Measurements from ENCODE around the gene DLX2. TPM values are rescaled to one million over a fixed set of nuclear protein-coding genes. Genes with fewer than 3 reads are reported as not detected.

DLX2 gene
- total and polyA plus RNA-seq, 2 of the 13 experiments (the other 11 are each of a cell fraction or from before 2014, with no cell fraction given), result 0.07 to 0.15 TPM

DNA sequence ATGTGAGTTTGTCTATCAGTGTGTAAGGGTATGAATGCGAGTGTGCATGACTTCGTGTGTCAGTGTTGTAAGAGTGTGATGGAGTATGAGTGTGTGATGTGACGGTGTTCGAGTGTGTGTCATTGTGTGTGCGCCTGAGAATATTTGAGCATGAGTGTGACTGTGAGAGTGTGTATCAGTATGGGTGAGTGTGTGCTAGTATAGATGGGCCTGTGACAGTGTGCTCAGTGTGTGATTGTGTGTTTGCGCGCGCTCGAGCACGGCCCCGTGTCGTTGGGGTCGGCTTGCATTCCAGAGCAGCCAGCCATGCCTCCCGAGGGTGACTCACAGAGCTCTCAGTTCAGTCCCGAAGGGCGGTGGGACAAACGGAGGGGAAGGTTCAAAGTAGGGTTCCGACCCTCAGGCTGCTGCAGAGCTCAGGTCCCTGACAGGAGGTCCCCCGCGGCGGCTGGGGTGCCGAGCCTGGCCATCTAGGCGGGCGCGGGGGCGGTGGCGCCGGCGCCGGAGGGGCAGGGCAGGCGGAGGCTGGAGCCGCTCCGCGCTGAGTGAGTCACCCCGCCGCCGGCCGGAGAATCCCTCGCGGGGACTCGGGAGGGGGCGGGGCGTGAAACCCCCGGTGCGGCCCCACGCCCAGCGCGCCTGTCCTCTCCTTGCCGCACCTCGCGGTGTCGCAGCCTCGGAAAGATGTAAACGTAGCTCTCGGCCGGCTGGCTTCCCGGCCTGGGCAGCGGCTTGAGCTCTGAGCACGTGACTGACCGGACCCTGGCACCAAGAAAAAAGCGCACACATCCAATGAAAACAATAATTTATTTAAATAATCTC is 3.8 kb downstream of the DLX2 start (continued):
- TF ChIP-seq, protein P1, sequence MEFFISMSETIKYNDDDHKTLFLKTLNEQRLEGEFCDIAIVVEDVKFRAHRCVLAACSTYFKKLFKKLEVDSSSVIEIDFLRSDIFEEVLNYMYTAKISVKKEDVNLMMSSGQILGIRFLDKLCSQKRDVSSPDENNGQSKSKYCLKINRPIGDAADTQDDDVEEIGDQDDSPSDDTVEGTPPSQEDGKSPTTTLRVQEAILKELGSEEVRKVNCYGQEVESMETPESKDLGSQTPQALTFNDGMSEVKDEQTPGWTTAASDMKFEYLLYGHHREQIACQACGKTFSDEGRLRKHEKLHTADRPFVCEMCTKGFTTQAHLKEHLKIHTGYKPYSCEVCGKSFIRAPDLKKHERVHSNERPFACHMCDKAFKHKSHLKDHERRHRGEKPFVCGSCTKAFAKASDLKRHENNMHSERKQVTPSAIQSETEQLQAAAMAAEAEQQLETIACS (CRISPR knock-in tag; IDR thresholded peaks at IDR 0.05), result peak; percentile 85
- TF ChIP-seq CBFB (CRISPR knock-in tag; IDR thresholded peaks at IDR 0.05) (0 out of 2 replicates have a peak, but pooled peaks have one; percentile 17), HOXA3 (CRISPR knock-in tag; IDR thresholded peaks at IDR 0.05) (peak; percentile 61), PPARG (CRISPR knock-in tag; conservative IDR thresholded peaks at IDR 0.05) (peak; percentile 36; the same call in 1 of the 2 replicates), ZNF343 (CRISPR knock-in tag; IDR thresholded peaks at IDR 0.05) (no peak), ZNF660 (CRISPR knock-in tag; IDR thresholded peaks at IDR 0.05; ENCODE audit: borderline replicate concordance, low read depth) (no peak), ZNF790 (CRISPR knock-in tag; IDR thresholded peaks at IDR 0.05; ENCODE audit: borderline replicate concordance) (no peak), DPF2 (CRISPR knock-in tag; IDR thresholded peaks at IDR 0.05; ENCODE audit: borderline replicate concordance, low read depth) (no peak), ZNF567 (CRISPR knock-in tag; IDR thresholded peaks at IDR 0.05; ENCODE audit: borderline replicate concordance) (0 out of 2 replicates have a peak, but pooled peaks have one; percentile 56), ATM (IDR thresholded peaks at IDR 0.05; ENCODE audit: borderline replicate concordance) (peak; percentile 90; the same call in 1 of the 2 replicates), ZNF263 (CRISPR knock-in tag; IDR thresholded peaks at IDR 0.05) (peak; percentile 57; the same call in 1 of the 2 replicates)
- TF ChIP-seq, protein P2, sequence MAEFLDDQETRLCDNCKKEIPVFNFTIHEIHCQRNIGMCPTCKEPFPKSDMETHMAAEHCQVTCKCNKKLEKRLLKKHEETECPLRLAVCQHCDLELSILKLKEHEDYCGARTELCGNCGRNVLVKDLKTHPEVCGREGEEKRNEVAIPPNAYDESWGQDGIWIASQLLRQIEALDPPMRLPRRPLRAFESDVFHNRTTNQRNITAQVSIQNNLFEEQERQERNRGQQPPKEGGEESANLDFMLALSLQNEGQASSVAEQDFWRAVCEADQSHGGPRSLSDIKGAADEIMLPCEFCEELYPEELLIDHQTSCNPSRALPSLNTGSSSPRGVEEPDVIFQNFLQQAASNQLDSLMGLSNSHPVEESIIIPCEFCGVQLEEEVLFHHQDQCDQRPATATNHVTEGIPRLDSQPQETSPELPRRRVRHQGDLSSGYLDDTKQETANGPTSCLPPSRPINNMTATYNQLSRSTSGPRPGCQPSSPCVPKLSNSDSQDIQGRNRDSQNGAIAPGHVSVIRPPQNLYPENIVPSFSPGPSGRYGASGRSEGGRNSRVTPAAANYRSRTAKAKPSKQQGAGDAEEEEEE (CRISPR knock-in tag; IDR thresholded peaks at IDR 0.05; ENCODE audit: borderline replicate concordance), result no peak
- TF ChIP-seq, protein P3, sequence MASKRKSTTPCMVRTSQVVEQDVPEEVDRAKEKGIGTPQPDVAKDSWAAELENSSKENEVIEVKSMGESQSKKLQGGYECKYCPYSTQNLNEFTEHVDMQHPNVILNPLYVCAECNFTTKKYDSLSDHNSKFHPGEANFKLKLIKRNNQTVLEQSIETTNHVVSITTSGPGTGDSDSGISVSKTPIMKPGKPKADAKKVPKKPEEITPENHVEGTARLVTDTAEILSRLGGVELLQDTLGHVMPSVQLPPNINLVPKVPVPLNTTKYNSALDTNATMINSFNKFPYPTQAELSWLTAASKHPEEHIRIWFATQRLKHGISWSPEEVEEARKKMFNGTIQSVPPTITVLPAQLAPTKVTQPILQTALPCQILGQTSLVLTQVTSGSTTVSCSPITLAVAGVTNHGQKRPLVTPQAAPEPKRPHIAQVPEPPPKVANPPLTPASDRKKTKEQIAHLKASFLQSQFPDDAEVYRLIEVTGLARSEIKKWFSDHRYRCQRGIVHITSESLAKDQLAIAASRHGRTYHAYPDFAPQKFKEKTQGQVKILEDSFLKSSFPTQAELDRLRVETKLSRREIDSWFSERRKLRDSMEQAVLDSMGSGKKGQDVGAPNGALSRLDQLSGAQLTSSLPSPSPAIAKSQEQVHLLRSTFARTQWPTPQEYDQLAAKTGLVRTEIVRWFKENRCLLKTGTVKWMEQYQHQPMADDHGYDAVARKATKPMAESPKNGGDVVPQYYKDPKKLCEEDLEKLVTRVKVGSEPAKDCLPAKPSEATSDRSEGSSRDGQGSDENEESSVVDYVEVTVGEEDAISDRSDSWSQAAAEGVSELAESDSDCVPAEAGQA (IDR thresholded peaks at IDR 0.05; ENCODE audit: low read depth), result 0 out of 2 replicates have a peak, but pooled peaks have one; percentile 24
- TF ChIP-seq, protein P3 (CRISPR knock-in tag; IDR thresholded peaks at IDR 0.05; ENCODE audit: borderline replicate concordance), result no peak
- TF ChIP-seq, protein P4, sequence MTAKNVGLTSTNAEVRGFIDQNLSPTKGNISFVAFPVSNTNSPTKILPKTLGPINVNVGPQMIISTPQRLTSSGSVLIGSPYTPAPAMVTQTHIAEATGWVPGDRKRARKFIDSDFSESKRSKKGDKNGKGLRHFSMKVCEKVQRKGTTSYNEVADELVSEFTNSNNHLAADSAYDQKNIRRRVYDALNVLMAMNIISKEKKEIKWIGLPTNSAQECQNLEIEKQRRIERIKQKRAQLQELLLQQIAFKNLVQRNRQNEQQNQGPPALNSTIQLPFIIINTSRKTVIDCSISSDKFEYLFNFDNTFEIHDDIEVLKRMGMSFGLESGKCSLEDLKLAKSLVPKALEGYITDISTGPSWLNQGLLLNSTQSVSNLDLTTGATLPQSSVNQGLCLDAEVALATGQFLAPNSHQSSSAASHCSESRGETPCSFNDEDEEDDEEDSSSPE (CRISPR knock-in tag; IDR thresholded peaks at IDR 0.05), result peak; percentile 27; the same call in 1 of the 2 replicates
- TF ChIP-seq, protein P5, sequence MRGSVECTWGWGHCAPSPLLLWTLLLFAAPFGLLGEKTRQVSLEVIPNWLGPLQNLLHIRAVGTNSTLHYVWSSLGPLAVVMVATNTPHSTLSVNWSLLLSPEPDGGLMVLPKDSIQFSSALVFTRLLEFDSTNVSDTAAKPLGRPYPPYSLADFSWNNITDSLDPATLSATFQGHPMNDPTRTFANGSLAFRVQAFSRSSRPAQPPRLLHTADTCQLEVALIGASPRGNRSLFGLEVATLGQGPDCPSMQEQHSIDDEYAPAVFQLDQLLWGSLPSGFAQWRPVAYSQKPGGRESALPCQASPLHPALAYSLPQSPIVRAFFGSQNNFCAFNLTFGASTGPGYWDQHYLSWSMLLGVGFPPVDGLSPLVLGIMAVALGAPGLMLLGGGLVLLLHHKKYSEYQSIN (CRISPR knock-in tag; IDR thresholded peaks at IDR 0.05; ENCODE audit: borderline replicate concordance), result 0 out of 2 replicates have a peak, but pooled peaks have one; percentile 65
